Heart left ventricle (tissue), 13 donors: ENCODE results near the gene RBM20.

Experiments
- CTCF ChIP-seq, 12 donors: fragments of 200-600 bp; sonication (generic) in 4 of 12; IDR thresholded peaks; one replicate each; pipeline versions ENCODE4 v1.5.0 to v1.8.0; 2018 to 2022; ENCODE audit warnings: antibody characterized with exemption in 12 of 12, mild to moderate bottlenecking in 5 of 12
- POLR2A ChIP-seq, 2 donors: fragments of 450-650 bp; IDR thresholded peaks; one replicate each; pipeline ENCODE4 v1.6.1; 2017; ENCODE audit warnings: antibody characterized with exemption in 2 of 2, mild to moderate bottlenecking in 2 of 2, moderate library complexity in 2 of 2
- donor health status: ischemic (EF 13 %, LVEDD 7.1; RV severe dilation, severe dysfunction).
- donor health status: DM: no; HTN: yes; CAD: no.
- donor health status: DM: no; HTN: no; CAD: no.
- donor health status: ischemic (EF 25% LVEDD 6.9; RV normal size, moderate dysfunction).
- donor health status: ischemic (EF 25% LVEDD 5.7; RV mildly dilated, moderate dysfunction).
- donor health status: ischemic (EF 35%, LVEDD 5.7; RV mildly dilated, moderate dysfunction).
- donor health status: nonischemic (EF 11% LVEDD 7.7; RV severe dilation, severe dysfunction).
- donor health status: DM: yes; HTN: yes; CAD: no.
- donor health status: PGD.
- donor health status: ischemic (EF 29% LVEDD 5.4; RV normal size, mild dysfunction).
- donor health status: nonischemic (EF 23%, LVEDD 6.1; RV moderate dilation, normal function).

GRCh38 chr10:110770243-110770642, 126.1 kb downstream of the RBM20 start:
- TF ChIP-seq CTCF (IDR thresholded peaks at IDR 0.05) = no peak
- TF ChIP-seq POLR2A (IDR thresholded peaks at IDR 0.05) = no peak
